ENCODE measurements around the gene APC. TPM values are rescaled to one million over a fixed set of nuclear protein-coding genes. Genes with fewer than 3 reads are reported as not detected.

Gene APC
- total and polyA plus RNA-seq, 8 donors = 4.2 to 24.0 (median 14.7) TPM

GRCh38 chr5:112720576-112720975, 17.1 kb upstream of the APC start:
- intact Hi-C loops (cut with DNase I) = no loop called here
- 87 to 92% methylated on average over 2 of the region's 2 CpGs for WGBS, 2 donors
- no peak for DNase-seq
- H3K27ac ChIP-seq = no peak overlapping the region
- FAIRE-seq = no peak
- no peaks in the 10 kb centered on the region for H3K9me3 ChIP-seq
- H3K4me1 ChIP-seq = no peaks in the 10 kb centered on the region
- no peak overlapping the region for H3K4me3 ChIP-seq
- no peaks in the 10 kb centered on the region for H3K36me3 ChIP-seq
- no peak for ATAC-seq
- no peak for TF ChIP-seq CTCF (IDR thresholded peaks at IDR 0.05)
- H3K27me3 ChIP-seq = no peaks in the 10 kb centered on the region

- Histone ChIP-seq H3K4me3 (no peak overlapping the region), H3K4me1 (no peaks in the 10 kb centered on the region), H3K9me3 (no peaks in the 10 kb centered on the region), H3K36me3 (no peaks in the 10 kb centered on the region), H3K27ac (no peak overlapping the region), H3K27me3 (no peaks in the 10 kb centered on the region)
- no peak for TF ChIP-seq CTCF (IDR thresholded peaks at IDR 0.05)
- intact Hi-C loops (cut with DNase I) = no loop called here
- WGBS, 2 donors = 81 to 90% methylated on average over 4 of the region's 4 CpGs
- FAIRE-seq (no peak), DNase-seq (no peak), ATAC-seq (no peak)
Measured at GRCh38 chr5:112724901-112725300, 12.8 kb upstream of the APC start.

GRCh38 chr5:112729630-112730029, 8.1 kb upstream of the APC start:
- TF ChIP-seq CTCF (IDR thresholded peaks at IDR 0.05) = no peak
- 81 to 84% methylated on average over 1 of the region's 1 CpG for WGBS, 2 donors
- no peak for FAIRE-seq

GRCh38 chr5:112732131-112732530, 5.6 kb upstream of the APC start:
- Histone ChIP-seq H3K4me1 (peaks cover 0 to 6% (median 0%) of the 10 kb centered on the region in 3 donors), H3K27me3 (no peaks in the 10 kb centered on the region), H3K9me3 (no peaks in the 10 kb centered on the region), H3K27ac (no peak overlapping the region), H3K4me3 (no peak overlapping the region), H3K36me3 (no peaks in the 10 kb centered on the region)
- no peak for ATAC-seq
- intact Hi-C loops (cut with DNase I) = no loop called here
- no peak for DNase-seq
- TF ChIP-seq CTCF (IDR thresholded peaks at IDR 0.05) = no peak
- WGBS, 2 donors = 92 to 94% methylated on average over 5 of the region's 5 CpGs
- FAIRE-seq = no peak

More at GRCh38 chr5:112729630-112730029, 8.1 kb upstream of the APC start:
- no peaks in the 10 kb centered on the region for H3K9me3 ChIP-seq
- intact Hi-C loops (cut with DNase I) = no loop called here
- no peaks in the 10 kb centered on the region for H3K27me3 ChIP-seq
- H3K4me3 ChIP-seq = no peak overlapping the region
- no peaks in the 10 kb centered on the region for H3K4me1 ChIP-seq
- no peak for ATAC-seq
- no peaks in the 10 kb centered on the region for H3K36me3 ChIP-seq
- no peak for DNase-seq
- no peak overlapping the region for H3K27ac ChIP-seq

- DNase-seq = no peak
- Histone ChIP-seq H3K4me3 (no peak overlapping the region), H3K27ac (no peak overlapping the region), H3K36me3 (no peaks in the 10 kb centered on the region), H3K4me1 (peaks cover 0 to 6% (median 0%) of the 10 kb centered on the region in 3 donors), H3K27me3 (no peaks in the 10 kb centered on the region), H3K9me3 (no peaks in the 10 kb centered on the region)
- no peak for FAIRE-seq
- intact Hi-C loops (cut with DNase I) = no loop called here
- no peak for TF ChIP-seq CTCF (IDR thresholded peaks at IDR 0.05)
- WGBS, 2 donors = 93 to 94% methylated on average over 1 of the region's 1 CpG
- no peak for ATAC-seq
Measured at GRCh38 chr5:112733586-112733985, 4.1 kb upstream of the APC start.

Data from pancreas (tissue), 10 donors.